SK-N-SH (cell line): ENCODE results near the gene KLC1.

Experiments used
- CTCF ChIP-seq: fragments of 200-600 bp; sonication (generic); IDR thresholded peaks from 2 replicates; pipeline ENCODE4 v1.6.1; 2017; ENCODE audit warnings: antibody characterized with exemption, mild to moderate bottlenecking, moderate library complexity
- EP300 ChIP-seq, 2 experiments: IDR thresholded peaks; 2 replicates each; pipeline versions ENCODE4 v1.4.0 to v1.6.1; 2012; ENCODE audit warnings: borderline replicate concordance in 1 of 2, low read depth in 1 of 2, low read length in 1 of 2
- JUND ChIP-seq: IDR thresholded peaks from 2 replicates; pipeline ENCODE4 v1.4.0; 2012
- MEF2A ChIP-seq: IDR thresholded peaks from 2 replicates; pipeline ENCODE4 v1.4.0; 2012; ENCODE audit warnings: low read depth, borderline replicate concordance
- RAD21 ChIP-seq: IDR thresholded peaks from 2 replicates; pipeline ENCODE4 v1.6.1; 2012; ENCODE audit warnings: mild to moderate bottlenecking, low read length
- RXRA ChIP-seq: IDR thresholded peaks from 2 replicates; pipeline ENCODE4 v1.4.0; 2012; ENCODE audit warnings: low read depth, mild to moderate bottlenecking, borderline replicate concordance

- no peak for TF ChIP-seq CTCF
- TF ChIP-seq MEF2A = no peak
- no peak for TF ChIP-seq JUND
- no peak for TF ChIP-seq EP300 (IDR thresholded peaks at IDR 0.05; ENCODE audit: borderline replicate concordance in 1 of 2, low read depth in 1 of 2, low read length in 1 of 2)
- no peak for TF ChIP-seq RAD21
- TF ChIP-seq RXRA = no peak
These were observed 116.4 kb downstream of the KLC1 start for GRCh38 chr14:103745424-103745823.
